ENCODE data around the gene RFX1.

DNA sequence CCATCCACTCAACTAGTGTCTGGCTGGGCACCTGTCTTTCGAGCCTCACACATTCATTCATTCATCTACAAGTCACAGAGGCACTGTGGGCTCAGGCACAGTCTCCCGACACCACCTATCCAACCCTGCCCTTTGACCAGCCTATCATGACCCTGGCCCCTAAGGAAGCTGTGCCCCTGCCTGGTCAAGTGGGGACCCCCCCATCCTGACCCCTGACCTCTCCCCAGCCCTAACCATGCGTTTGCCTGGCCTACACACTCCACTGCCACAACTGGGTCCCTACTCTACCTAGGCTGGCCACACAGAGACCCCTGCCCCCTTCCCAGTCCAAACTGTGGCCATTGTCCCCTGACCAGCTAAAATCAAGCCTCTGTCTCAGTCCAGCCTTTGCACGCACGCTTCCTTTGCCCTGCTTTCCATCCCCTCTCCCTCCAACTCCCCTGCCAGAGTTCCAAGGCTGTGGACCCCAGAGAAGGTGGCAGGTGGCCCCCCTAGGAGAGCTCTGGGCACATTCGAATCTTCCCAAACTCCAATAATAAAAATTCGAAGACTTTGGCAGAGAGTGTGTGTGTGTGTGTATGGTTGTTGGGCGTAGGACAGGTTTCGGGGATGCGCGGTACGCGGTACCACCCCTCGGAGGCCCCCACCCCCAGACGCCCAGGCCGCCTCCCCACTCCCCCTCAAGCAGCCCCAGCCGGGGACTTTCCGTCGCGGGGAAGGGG is 25.0 kb upstream of the RFX1 start:
- TF ChIP-seq, protein P1, sequence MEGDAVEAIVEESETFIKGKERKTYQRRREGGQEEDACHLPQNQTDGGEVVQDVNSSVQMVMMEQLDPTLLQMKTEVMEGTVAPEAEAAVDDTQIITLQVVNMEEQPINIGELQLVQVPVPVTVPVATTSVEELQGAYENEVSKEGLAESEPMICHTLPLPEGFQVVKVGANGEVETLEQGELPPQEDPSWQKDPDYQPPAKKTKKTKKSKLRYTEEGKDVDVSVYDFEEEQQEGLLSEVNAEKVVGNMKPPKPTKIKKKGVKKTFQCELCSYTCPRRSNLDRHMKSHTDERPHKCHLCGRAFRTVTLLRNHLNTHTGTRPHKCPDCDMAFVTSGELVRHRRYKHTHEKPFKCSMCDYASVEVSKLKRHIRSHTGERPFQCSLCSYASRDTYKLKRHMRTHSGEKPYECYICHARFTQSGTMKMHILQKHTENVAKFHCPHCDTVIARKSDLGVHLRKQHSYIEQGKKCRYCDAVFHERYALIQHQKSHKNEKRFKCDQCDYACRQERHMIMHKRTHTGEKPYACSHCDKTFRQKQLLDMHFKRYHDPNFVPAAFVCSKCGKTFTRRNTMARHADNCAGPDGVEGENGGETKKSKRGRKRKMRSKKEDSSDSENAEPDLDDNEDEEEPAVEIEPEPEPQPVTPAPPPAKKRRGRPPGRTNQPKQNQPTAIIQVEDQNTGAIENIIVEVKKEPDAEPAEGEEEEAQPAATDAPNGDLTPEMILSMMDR (IDR thresholded peaks at IDR 0.05), result no peak
- TF ChIP-seq POLR2A (IDR thresholded peaks at IDR 0.05), result no peak
